ENCODE results near the gene AFAP1L1.

AFAP1L1 gene

GRCh38 chr5:149326611-149327010, 55.0 kb downstream of the AFAP1L1 start:
- no peak overlapping the region for H3K4me3 ChIP-seq (ENCODE audit: low read length)
- no peak for TF ChIP-seq CTCF (conservative IDR thresholded peaks at IDR 0.05; ENCODE audit: low read depth, low read length)
- DNase-seq (ENCODE audit: low read depth) = no peak

GRCh38 chr5:149328177-149328576, 56.5 kb downstream of the AFAP1L1 start:
- H3K4me3 ChIP-seq (ENCODE audit: low read length) = no peak overlapping the region
- no peak for TF ChIP-seq CTCF (conservative IDR thresholded peaks at IDR 0.05; ENCODE audit: low read depth, low read length)
- no peak for DNase-seq (ENCODE audit: low read depth)

GRCh38 chr5:149333711-149334443, 62.2 kb downstream of the AFAP1L1 start:
- TF ChIP-seq CTCF (conservative IDR thresholded peaks at IDR 0.05; ENCODE audit: low read depth, low read length) = no peak
- H3K4me3 ChIP-seq (ENCODE audit: low read length) = no peak overlapping the region
- DNase-seq (ENCODE audit: low read depth) = no peak

GRCh38 chr5:149337736-149338135, 66.1 kb downstream of the AFAP1L1 start:
- no peak for TF ChIP-seq CTCF (conservative IDR thresholded peaks at IDR 0.05; ENCODE audit: low read depth, low read length)

GRCh38 chr5:149338364-149338763, 66.7 kb downstream of the AFAP1L1 start:
- no peak for TF ChIP-seq CTCF (conservative IDR thresholded peaks at IDR 0.05; ENCODE audit: low read depth, low read length)
- DNase-seq (ENCODE audit: low read depth) = no peak
- H3K4me3 ChIP-seq (ENCODE audit: low read length) = no peak overlapping the region

More at GRCh38 chr5:149337736-149338135, 66.1 kb downstream of the AFAP1L1 start:
- H3K4me3 ChIP-seq (ENCODE audit: low read length) = no peak overlapping the region
- no peak for DNase-seq (ENCODE audit: low read depth)

GRCh38 chr5:149340920-149341319, 69.3 kb downstream of the AFAP1L1 start:
- no peak for TF ChIP-seq CTCF (conservative IDR thresholded peaks at IDR 0.05; ENCODE audit: low read depth, low read length)
- no peak for DNase-seq (ENCODE audit: low read depth)
- H3K4me3 ChIP-seq (ENCODE audit: low read length) = no peak overlapping the region

GRCh38 chr5:149341876-149342275, 70.2 kb downstream of the AFAP1L1 start:
- DNase-seq (ENCODE audit: low read depth) = no peak
- no peak overlapping the region for H3K4me3 ChIP-seq (ENCODE audit: low read length)
- no peak for TF ChIP-seq CTCF (conservative IDR thresholded peaks at IDR 0.05; ENCODE audit: low read depth, low read length)

Measured in retinal pigment epithelial cell (primary cell).